HG02852 (cell line): Measurements from ENCODE around the gene RLF.
"Not testable (repeated sequence)": the region's sequence is repeated elsewhere in the genome, so short reads cannot be mapped to it uniquely, and the experiment has no call there.

Source experiments
- ATAC-seq: cut with Tn5 transposase; IDR thresholded peaks from one replicate; pipeline ENCODE4 v1.9.1; 2021; ENCODE audit warnings: mild to moderate bottlenecking, moderate library complexity; ENCODE audit not compliant: unreplicated experiment

Gene RLF

GRCh38 chr1:40162753-40163441 is 1.7 kb downstream of the RLF start:
- no peak for ATAC-seq

- no peak for ATAC-seq
Measured at GRCh38 chr1:40167317-40167716, 6.1 kb downstream of the RLF start.

GRCh38 chr1:40171036-40171435 is 9.8 kb downstream of the RLF start:
- ATAC-seq, result no peak

- ATAC-seq, result no peak
Measured at GRCh38 chr1:40174788-40175187, 13.6 kb downstream of the RLF start.

- not testable (repeated sequence) for ATAC-seq
Measured at GRCh38 chr1:40176989-40177388, 15.8 kb downstream of the RLF start.

GRCh38 chr1:40178200-40178599 is 17.0 kb downstream of the RLF start:
- ATAC-seq, result no peak

GRCh38 chr1:40179496-40180089 is 18.4 kb downstream of the RLF start:
- no peak for ATAC-seq

GRCh38 chr1:40183055-40183710 is 22.0 kb downstream of the RLF start:
- ATAC-seq, result no peak

- ATAC-seq, result no peak
Measured at GRCh38 chr1:40184193-40184592, 23.0 kb downstream of the RLF start.

- peak; percentile 97 for ATAC-seq
Measured at GRCh38 chr1:40185951-40186864, 25.0 kb downstream of the RLF start.

- ATAC-seq, result no peak
Measured at GRCh38 chr1:40187399-40187798, 26.2 kb downstream of the RLF start.

- not testable (repeated sequence) for ATAC-seq
Measured at GRCh38 chr1:40194639-40195038, 33.5 kb downstream of the RLF start.

GRCh38 chr1:40197656-40198055 is 36.5 kb downstream of the RLF start:
- ATAC-seq, result no peak

GRCh38 chr1:40199126-40199525 is 37.9 kb downstream of the RLF start:
- no peak for ATAC-seq

- ATAC-seq, result no peak
Measured at GRCh38 chr1:40204856-40205255, 43.7 kb downstream of the RLF start.

- no peak for ATAC-seq
Measured at GRCh38 chr1:40210511-40211204, 49.5 kb downstream of the RLF start.

- no peak for ATAC-seq
Measured at GRCh38 chr1:40218333-40218732, 57.1 kb downstream of the RLF start.

GRCh38 chr1:40221471-40221905 is 60.3 kb downstream of the RLF start:
- not testable (repeated sequence) for ATAC-seq

GRCh38 chr1:40221977-40222772 is 61.0 kb downstream of the RLF start:
- ATAC-seq, result no peak

- ATAC-seq, result no peak
Measured at GRCh38 chr1:40224040-40224439, 62.9 kb downstream of the RLF start.
